NCI-H1092 (cell line): Measurements from ENCODE around the gene ANKS1A.
A peak's percentile ranks its signal among the peaks of the same experiment; 100 is the strongest.
"Not testable (repeated sequence)": the region's sequence is repeated elsewhere in the genome, so short reads cannot be mapped to it uniquely, and the experiment has no call there.

Experiments
- DNase-seq: peaks from one replicate; lab custom pipeline; 2025; lab: John Stamatoyannopoulos, UW

Gene ANKS1A

DNA sequence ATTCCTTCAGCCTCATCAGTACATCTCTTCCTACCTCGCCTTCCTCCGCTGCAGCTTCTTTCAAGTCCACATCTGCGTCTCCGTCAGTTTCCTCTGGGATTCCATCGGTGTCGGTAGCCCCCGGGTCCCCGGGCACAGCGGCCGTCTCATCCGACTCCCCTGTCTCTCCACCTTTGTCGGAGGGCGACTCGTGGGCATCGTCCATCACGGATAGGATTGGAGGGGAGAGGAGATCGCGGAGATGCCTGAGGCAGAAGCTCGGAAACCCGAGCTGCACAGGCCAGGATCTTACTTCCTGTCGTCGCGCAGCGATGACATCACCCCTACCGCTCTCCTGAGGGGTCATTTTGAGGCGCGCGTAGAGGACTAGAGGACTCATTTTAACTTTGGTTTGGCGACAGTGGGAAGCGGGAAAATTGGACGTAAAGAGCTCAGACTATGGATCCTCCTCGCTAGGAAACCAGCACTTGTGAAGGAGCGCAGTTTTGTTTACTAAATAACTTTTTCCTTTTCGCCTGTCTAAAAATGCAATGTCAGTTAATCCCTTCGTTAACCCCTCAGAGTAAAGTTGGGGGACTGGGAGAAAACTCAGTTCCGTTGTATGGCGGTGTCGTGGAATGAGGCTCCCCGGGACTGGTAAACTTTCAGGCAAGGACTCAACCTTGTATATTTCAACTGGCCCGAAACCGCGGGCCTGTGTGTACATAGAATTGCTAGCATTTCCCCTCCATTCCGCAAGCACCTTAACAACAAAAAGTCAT is 1.1 kb upstream of the ANKS1A start, which contains the start of gene TAF11:
Gene TAF11, minus strand, starts transcription at position 290 of the 761 bp plus-strand sequence. Its CDS starts 85 bp downstream, at position 205.
- peak; percentile 82 for DNase-seq

DNA sequence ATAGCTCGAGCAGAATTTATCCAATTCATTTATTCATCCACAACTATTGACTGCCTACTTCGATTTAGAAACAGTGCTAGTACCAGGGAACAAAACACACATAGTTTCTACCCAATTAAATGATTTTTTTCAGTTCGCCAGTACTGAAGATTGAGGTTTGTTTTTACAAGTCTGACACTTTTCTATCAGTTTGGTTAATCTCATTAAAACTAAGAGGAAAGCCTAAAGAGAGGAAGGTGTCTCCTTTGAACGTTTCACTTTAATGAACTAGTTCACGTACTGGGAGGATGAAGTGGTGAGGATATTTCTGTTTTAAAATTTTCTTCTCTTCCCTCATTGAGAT is 570 bp upstream of the ANKS1A start:
- no peak for DNase-seq

DNA sequence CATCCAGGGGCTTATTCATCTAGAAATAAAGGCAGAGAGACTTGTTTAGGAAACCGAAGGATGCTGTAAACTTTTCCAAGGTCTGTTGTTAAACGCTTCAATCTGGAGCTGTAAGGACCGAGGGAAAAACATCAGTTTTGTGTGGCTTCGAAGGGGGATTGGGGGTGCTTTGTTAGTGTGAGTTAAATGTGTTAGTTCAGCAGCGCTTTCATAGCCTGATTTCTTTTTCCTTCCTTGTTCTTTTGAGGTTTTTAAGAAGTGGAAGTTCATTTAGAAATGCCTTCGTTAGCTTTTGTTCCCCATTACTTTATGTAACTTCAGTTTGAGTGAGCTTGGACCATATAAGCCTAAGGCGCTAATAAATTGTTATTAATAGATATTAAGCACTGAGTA is 1.5 kb downstream of the ANKS1A start:
- no peak for DNase-seq

DNA sequence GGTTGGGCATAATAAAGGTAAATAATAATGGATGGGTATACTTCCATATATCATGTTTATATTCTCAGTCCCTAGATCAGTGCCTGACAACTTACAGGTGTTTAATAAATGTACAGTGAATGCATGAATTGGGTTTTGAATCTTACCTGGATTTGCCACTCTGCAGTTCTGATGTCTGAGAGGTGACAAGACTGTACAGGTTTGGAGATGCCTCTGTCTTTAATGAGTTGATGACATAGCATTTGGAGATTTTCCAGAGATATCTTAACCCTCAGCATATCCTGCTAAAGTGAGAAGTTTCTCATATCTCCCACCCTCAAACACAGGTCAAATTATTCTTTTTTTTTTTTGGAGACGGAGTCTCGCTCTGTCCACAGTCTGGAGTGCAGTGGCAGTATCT is 2.2 kb downstream of the ANKS1A start:
- DNase-seq: no peak

DNA sequence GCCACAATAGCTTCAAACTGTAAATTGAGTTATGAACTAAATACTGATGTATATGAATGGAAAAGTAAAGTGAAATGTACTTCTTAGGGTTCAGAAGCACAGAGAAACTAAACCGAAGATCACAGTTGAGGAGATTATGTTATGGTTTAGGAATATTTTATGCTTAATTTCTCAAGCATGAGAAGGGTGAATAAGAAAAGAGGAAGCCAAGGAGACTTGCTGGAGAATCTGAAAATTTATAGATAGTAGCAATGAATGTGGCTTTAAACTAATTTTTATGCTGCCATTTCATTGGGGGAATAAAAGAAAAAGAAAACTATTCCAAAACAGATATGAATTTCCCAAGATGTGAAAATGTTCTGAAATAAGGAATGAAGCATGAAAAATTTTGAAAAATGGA is 5.6 kb downstream of the ANKS1A start:
- DNase-seq: no peak

DNA sequence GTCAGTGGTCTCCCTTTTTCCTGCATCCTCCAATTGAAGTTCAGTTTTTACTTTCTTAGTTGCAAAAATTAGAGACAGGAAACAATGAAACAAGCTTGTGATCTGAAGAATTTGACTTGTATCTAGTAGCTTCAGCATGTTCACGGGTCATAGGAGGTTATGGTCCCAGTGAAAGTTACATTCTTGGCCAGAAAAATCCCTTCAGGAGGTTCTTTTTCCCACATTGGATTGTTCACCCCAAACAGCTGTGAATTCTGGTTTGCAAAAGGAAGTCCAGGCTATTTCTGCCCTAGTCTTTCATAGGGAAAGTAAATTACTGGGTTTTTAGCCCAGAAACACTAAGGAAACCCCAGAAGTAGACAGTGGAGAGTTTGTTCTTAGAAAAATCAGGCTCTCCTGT is 8.1 kb downstream of the ANKS1A start:
- DNase-seq: no peak

DNA sequence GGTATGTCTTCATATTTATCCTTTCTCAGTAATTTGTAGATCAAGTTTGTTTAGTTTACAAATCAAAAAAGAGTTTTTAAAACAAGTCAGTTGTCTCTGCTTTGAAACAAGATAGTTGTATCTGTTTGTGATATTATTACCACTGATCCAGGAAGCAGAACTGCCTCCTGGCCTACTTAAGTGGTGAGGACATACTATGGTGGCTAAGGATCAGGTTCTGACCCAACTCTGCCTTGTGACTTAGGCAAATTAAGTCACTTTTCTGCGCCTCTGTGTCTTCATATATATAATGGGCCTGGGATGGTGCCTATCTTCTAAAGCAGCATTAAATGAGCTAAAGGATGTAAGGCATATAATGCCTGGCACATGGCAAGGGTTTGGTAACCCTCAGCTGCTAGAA is 8.7 kb downstream of the ANKS1A start:
- DNase-seq: no peak

DNA sequence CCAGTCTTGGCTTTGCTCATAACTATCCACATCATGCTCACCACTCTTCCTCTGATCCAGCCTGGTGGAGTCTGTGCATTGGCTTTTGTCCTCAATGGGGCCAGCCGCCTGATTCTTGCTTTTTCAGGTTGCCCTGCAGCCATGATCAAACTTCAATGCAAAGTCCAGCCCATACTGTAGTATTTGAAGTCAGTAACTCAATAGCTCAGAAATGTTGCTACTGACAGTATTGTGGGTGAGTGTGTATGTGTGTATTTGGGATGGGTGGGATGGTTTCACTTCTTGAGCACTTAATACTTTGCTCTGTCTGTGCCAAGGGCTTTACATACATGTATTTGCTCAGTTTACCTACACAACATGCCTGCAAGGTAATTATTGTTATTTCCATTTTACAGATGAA is 10.7 kb downstream of the ANKS1A start:
- DNase-seq: not testable (repeated sequence)

DNA sequence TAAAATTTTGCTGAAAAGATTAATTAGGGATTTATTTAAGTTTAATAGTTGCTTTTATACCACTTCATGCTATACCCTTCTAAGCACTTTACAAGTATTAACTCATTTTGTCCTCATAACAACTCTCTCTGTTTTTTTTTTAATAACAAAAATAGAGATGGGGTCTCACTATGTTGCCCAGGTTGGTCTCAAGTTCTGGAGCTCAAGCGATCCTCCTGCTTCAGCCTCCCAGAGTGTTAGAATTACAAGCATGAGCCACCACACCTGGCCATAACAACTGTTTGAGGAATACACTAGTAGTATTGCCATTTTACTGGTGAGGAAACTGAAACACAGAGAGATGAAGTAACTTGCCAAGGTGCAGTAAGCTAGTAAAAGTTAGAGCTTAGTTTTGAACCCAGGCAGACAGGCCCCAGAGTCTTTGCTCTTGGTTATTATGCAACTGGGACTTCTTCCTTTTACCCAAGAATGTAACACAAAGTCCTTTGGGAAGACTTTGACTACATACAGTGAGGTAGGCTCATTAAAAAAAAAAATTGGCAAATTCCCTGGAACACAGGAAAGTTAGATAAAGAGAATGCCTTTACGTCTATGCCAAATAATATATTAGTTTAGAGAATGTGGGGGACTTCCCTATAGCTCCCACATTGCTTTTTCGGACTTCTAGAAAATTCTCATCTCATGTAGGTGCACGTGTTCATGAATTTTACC is 11.4 kb downstream of the ANKS1A start:
- no peak for DNase-seq

DNA sequence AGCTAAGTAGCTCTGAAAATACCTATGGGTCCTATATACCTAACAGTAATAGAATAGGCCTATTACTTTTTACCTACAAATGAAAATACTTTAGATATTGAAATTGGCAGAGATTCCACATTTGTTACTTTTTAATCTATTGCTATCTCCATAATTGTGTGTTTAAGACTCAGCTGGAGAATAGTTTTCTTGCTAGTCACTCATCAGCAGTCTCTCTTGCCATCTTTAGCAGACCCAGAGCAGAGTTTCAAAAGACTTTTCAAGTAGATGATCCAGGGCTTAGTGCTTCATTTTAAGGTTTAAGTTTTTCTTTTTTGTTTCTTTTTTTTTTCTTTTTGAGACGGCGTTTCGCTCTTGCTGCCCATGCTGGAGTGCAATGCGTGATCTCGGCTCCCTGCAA is 12.9 kb downstream of the ANKS1A start:
- no peak for DNase-seq

DNA sequence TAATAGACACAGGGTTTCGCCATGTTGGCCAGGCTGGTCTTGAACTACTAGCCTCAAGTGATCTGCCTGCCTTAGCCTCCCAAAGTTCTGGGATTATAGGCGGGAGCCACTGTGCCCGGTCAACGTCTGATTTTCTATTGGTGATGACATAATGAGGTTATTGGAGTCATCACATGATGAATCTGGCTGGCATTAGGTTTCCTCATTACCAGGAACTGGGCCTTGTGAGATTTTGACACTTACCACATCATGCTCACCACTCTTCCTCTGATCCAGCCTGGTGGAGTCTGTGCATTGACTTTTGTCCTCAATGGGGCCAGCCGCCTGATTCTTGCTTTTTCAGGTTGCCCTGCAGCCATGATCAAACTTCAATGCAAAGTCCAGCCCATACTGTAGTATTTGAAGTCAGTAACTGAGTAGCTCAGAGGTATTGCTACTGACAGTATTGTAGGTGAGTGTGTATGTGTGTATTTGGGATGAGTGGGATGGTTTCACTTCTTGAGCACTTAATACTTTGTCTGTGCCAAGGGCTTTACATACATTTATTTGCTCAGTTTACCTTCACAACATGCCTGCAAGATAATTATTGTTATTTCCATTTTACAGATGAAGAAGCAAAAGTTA is 16.0 kb downstream of the ANKS1A start:
- DNase-seq: no peak

DNA sequence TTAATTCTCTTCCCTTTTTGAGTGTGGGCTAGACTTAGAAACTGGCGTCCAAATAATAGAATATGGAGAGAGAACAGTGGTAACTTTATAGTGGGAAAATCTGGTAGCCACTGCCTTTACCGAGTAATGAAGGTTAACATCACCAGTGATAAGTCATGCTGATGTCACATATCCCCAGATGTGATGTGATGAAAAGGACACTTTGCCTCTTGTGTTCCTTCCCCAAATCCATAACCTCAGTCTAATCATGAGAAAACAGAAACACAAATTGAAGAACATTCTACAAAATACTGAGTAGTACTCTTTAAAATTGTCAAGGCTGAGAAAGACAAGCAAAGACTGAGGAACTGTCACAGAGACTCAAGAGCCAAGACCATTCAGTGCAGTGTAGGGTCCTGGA is 17.8 kb downstream of the ANKS1A start:
- DNase-seq: no peak

DNA sequence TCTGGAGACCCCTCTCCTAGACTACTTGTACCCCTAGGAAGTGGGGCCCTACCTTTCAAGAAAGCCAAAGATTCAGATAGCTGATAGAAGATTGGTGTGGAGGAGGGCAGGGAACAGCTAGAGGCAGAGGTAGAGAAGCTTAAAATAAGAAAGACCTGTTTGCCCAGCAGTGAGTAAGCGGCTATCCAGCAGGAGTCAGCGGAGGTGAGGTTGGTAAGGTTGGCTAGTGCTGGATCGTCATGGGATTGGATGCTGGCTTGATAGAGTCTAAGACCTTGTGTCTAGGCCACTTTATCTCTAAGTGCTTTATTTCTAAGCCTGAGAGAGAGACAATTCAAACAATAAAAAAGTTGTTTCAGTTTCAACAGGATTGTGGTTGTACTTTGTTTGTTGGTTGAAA is 19.1 kb downstream of the ANKS1A start:
- no peak for DNase-seq

DNA sequence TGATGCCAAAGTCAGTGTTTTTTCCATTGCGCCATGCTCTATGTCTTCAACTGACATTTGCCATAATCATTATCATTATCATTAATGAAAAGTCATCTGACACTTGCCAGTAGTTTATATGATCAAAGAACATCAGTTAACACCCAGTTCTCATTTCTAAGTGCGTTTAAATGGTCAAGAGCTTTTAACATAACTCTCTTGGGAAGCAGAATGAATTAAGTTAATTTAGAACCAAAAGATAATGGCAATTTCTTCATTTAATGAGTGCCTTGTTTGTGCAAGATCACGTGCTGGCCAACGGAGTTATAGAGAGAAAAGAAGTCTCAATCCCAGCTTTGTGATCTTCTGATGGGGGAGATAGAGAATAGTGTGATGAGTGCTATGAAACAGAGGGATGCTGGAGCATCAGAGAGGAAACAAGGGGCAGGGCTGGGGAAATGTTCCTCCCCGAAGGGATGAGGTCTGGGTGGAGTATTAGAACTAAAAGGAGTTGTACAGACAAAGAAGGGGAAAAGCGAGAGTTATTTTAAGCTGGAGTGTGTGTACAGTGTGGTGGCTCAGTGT is 20.3 kb downstream of the ANKS1A start:
- no peak for DNase-seq

DNA sequence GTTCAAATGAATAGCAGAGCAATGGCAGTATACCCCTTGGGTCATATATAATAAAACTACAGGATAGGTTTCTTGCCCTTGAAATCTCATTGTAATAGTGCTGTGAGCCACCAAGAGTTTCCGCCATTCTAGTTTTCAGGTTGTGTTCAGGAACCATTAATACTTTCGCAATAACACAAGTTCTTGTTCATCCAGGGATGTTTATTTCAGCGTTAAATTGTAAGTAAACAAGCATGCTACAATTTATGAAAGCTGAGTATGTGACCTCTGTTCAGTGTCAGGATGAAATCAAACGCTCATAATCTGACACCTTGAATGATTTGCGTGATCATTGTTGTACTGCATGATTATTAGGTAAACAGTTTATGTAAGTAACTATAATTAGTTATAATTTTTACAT is 22.8 kb downstream of the ANKS1A start:
- DNase-seq: no peak

DNA sequence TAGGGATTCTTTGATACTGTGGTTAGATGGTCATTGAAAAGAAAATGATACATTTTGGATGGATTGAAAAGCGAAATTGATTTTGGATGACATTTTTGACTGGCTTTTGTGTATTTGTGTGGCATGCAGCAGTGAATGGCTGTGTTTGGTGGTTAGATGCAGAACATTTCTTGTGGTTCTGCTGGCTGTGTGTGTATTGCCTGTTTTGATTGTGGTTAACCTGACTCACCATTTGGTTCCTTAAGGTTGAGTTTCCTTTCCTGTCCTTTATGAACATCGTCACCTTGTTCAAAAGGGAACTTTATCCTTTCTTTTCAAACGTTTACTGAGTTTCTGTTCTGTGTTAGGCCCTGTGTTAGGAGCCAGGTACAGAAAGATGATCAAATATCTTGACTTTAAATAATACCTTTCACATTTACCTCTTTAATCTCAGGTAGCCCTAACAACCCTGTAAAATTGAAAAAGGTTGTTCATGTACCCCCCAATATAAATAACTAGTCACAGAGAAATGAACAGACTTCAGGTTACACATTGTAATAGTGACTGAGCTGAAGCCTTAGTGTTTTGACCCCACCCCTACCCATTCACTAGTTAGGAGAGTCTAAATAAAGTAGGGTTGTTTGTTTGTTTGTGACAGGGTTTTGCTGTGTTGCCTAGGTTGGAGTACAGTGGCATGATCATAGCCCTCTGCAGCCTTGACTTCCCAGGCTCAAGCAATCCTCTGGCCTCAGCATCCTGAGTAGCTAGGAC is 23.8 kb downstream of the ANKS1A start:
- no peak for DNase-seq

DNA sequence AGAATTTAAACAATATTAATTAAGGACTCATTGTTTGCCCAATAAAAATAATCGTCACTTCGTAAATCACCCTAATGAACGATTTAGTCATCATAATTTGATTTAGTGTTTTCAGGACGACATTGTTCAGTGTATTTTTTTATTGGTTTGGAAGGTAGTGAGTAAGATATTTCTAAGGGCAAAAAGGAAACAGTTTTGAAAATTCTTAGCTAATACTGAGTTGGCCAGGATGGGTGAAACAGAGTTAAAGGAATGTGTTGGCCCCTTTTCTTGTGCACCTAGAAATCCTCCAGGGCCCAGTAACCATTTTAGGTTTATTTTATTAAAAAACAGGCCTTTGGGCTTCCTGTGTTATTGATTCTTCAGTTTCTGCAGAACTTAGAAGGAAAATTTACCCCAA is 25.3 kb downstream of the ANKS1A start:
- no peak for DNase-seq

DNA sequence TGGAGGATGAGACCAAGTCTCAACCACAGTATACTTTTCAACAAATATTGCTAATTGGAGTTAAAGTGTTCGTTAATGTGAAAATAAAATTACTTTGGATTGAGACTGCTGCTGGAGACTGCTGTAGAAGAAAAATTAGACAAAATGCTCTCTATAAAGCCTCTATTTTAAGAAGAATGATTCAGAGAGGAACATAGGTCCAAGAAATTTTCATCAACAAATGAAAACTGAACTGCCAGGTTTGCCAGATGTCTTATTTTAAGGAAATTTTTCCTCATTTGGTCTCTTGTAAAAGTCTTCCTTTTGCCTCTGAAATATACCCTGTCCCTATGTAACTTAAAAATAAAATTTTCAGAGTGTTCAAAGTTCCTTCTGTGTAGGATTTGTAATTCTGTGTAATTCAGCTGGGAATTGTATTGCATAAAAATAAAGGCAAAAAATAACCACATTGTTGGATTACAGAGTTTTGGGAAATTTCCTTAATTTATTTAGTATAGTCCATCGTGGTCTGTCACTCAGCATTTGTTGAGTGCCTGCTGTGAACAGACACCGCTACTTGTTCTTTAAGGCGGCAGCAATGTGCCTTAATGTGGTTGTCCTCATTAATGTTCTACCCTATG is 27.4 kb downstream of the ANKS1A start:
- no peak for DNase-seq

DNA sequence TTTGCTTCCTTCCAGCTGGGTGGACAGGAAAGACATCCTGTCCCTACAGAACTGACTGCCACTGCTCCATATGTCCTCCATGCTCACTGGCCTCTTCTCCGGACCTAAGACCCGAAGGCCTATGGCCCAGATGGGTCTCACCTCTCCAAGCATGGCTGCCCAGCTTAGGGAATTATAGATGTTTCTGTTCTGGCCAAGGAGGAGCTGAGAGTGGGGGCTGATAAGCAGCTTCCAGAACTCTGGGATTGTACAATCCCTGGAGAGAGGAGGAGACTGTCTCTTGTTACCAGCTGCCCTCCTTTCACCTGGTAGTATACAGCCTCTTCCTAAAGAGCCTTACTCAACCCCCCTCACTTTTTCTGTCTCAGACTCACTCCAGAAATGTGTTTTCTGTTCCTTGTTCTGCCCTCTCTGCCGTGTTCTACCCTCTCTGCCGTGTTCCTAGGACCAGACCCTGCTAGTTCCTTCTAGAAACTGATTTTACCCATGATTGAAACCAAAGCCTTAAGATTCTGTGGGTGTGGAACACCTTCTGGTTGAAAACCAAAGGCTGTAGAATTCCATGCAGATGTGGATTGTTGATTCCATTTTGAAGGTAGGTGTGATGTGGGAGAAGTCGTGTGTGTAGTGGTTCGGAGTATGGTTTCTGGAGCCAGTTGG is 28.7 kb downstream of the ANKS1A start:
- DNase-seq: no peak

DNA sequence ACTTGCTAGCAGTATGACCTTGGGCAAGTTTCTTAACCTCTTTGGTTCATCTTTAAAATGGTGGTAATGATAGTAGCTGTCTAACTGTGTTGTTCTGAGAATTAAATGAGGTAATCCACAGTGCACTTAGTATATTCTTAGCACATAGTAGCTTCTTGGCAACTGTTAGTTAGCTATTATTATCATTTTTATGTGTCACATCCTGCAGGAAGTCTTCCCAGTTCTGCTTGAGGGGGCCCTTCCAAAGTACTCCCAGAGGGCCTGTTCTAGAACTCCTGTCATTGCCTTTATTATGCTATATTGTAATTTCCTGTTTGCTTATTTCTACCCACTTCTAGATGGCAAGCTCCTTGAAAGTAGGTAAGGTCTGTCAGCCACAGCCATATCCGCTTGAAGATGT is 30.6 kb downstream of the ANKS1A start:
- DNase-seq: no peak

DNA sequence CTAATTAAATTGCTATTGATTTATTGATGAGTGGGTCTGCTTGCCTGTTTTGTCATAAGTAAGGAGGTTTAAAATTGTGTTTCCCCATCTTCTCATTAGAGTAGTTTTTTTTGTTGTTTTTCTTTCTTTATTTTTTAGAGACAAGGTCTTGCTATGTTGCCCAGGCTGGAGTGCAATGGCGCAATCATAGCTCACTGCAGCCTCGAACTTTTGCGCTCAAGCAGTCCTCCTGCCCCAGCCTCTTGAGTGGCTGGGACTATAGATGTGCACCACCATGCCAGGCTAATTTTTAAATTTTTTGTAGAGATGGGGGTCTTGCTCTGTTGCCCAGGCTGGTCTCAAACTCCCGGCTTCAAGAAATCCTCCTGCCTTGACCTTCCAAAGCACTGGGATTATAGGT is 31.0 kb downstream of the ANKS1A start:
- DNase-seq: no peak
